WERI-Rb-1 (cell line): Measurements from ENCODE around the gene CDC42EP1.

Source experiments
- DNase-seq: peaks from one replicate; pipeline ENCODE4 v3.0.0-alpha.2; 2020
- H3K27ac ChIP-seq: fragments of 250-450 bp; sonication (Bioruptor Pico); 2 replicates; pipeline ENCODE4 v1.5.1; 2020; ENCODE audit warnings: mild to moderate bottlenecking, moderate library complexity
- H3K27me3 ChIP-seq: fragments of 250-450 bp; sonication (Bioruptor Pico); 2 replicates; pipeline ENCODE4 v1.5.1; 2021; ENCODE audit warnings: mild to moderate bottlenecking, low read depth, moderate library complexity; ENCODE audit not compliant: insufficient read depth, severe bottlenecking
- H3K36me3 ChIP-seq: fragments of 250-450 bp; sonication (Bioruptor Pico); 2 replicates; pipeline ENCODE4 v1.5.1; 2020; ENCODE audit warnings: mild to moderate bottlenecking, moderate library complexity
- H3K4me3 ChIP-seq: 2 replicates; pipeline ENCODE4 v1.5.1; 2011; ENCODE audit warnings: low read depth, mild to moderate bottlenecking, control low read depth, low read length
- H3K9me3 ChIP-seq: fragments of 250-450 bp; sonication (Bioruptor Pico); 2 replicates; pipeline ENCODE4 v1.5.1; 2021; ENCODE audit warnings: mild to moderate bottlenecking, moderate library complexity; ENCODE audit not compliant: severe bottlenecking
- CTCF ChIP-seq: IDR thresholded peaks from 2 replicates; pipeline ENCODE4 v1.5.1; 2011; ENCODE audit warnings: low read depth, mild to moderate bottlenecking, control low read depth, inconsistent platforms, low read length

CDC42EP1 gene

GRCh38 chr22:37542959-37543358, 17.3 kb upstream of the CDC42EP1 start:
- no peaks in the 10 kb centered on the region for H3K9me3 ChIP-seq
- H3K4me3 ChIP-seq = no peak overlapping the region
- no peaks in the 10 kb centered on the region for H3K36me3 ChIP-seq
- no peak overlapping the region for H3K27ac ChIP-seq
- H3K27me3 ChIP-seq = no peaks in the 10 kb centered on the region
- DNase-seq = no peak
- TF ChIP-seq CTCF = no peak

GRCh38 chr22:37544955-37545702, 15.2 kb upstream of the CDC42EP1 start:
- peak; percentile 73 for DNase-seq
- H3K9me3 ChIP-seq = no peaks in the 10 kb centered on the region
- TF ChIP-seq CTCF = peak; percentile 86
- H3K36me3 ChIP-seq = no peaks in the 10 kb centered on the region
- no peak overlapping the region for H3K27ac ChIP-seq
- no peaks in the 10 kb centered on the region for H3K27me3 ChIP-seq
- H3K4me3 ChIP-seq = no peak overlapping the region

- no peaks in the 10 kb centered on the region for H3K9me3 ChIP-seq
- H3K27ac ChIP-seq = no peak overlapping the region
- H3K27me3 ChIP-seq = no peaks in the 10 kb centered on the region
- H3K36me3 ChIP-seq = no peaks in the 10 kb centered on the region
- DNase-seq = no peak
- no peak overlapping the region for H3K4me3 ChIP-seq
- no peak for TF ChIP-seq CTCF
These were observed 14.4 kb upstream of the CDC42EP1 start for GRCh38 chr22:37545703-37546436.

GRCh38 chr22:37546437-37547250, 13.6 kb upstream of the CDC42EP1 start:
- no peak for DNase-seq
- Histone ChIP-seq H3K27me3 (no peaks in the 10 kb centered on the region), H3K9me3 (no peaks in the 10 kb centered on the region), H3K27ac (no peak overlapping the region), H3K4me3 (no peak overlapping the region), H3K36me3 (no peaks in the 10 kb centered on the region)
- TF ChIP-seq CTCF = no peak

- no peak overlapping the region for H3K27ac ChIP-seq
These were observed 13.0 kb upstream of the CDC42EP1 start for GRCh38 chr22:37547251-37547741.

More at GRCh38 chr22:37547251-37547741, 13.0 kb upstream of the CDC42EP1 start:
- H3K9me3 ChIP-seq = no peaks in the 10 kb centered on the region
- TF ChIP-seq CTCF = no peak
- H3K36me3 ChIP-seq = no peaks in the 10 kb centered on the region
- no peak overlapping the region for H3K4me3 ChIP-seq
- DNase-seq = no peak
- H3K27me3 ChIP-seq = no peaks in the 10 kb centered on the region
